ENCODE measurements around the gene SMIM38. TPM values are rescaled to one million over a fixed set of nuclear protein-coding genes. Genes with fewer than 3 reads are reported as not detected.

The SMIM38 gene
- total RNA-seq, 1 experiment from 2014 or later = 0.09 TPM

DNA sequence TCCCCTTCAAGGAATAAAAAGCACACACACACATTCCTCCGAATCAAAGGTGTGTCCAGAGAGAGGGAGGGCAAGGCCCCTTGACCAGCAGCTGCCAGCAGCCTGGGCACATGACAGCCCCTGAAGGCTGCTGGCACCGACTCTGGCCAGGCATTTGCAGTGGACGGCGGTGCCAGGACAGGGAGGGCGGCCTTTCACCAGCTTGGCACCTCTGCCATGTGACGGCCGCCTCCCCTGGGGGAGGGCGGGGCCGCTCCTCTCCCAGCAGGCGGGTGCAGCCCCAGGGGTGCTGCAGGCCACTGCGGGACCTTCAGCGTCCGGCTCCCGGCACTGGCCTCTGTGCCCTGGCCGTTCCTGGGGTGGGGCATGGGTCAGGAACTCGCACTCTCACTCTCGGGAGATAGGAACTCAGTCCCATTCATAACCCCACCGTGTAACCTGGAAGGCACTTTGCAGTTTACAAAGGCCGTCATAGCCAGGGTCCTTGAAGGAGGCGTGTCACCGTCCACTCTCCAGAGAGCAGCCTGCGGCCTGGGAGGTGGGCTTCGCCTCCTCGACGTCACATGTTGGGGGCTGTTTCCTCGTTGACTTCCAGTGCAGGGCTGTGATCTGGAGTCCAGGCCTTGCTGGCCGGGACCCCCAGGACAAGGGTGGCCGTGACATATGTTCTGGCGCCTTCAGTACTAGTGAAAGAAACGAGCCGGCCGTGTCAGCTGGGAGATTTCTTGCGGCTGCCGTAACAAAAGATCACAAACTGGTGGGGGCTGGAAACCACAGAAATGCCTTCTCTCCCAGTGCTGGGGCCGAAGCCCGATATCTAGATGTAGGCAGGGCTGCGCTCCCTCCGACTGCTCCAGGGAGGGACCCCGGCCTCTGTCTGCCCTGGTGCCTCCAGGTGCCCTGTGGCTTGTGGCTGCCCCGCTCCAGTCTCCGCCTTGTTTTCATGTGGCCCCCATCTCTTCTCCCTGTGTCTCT, 39.9 kb upstream of the SMIM38 start:
- no peaks in the 10 kb centered on the region for H3K9me3 ChIP-seq (ENCODE audit: control insufficient read depth, low read depth, low read length)
- no peak overlapping the region for H2AK5ac ChIP-seq (ENCODE audit: insufficient read length, low read length)
- no CpG with 5 or more reads among the region's 41 CpGs for WGBS (ENCODE audit: extremely low coverage, insufficient read length, low lambda C conversion rate)
- H3K23ac ChIP-seq (ENCODE audit: insufficient read length, low read depth, low read length) = no peak overlapping the region
- no peak overlapping the region; the same call in 1 of the 2 replicates for H3K14ac ChIP-seq (ENCODE audit: insufficient read depth, low read length)
- DNase-seq = no peak
- no peak overlapping the region for H2BK120ac ChIP-seq (ENCODE audit: low read depth, low read length, poor library complexity, severe bottlenecking)
- H4K91ac ChIP-seq (ENCODE audit: insufficient read length, low read depth, low read length) = no peak overlapping the region
- H3K4me3 Mint-ChIP-seq = no peak overlapping the region
- H2BK15ac ChIP-seq (ENCODE audit: low read depth, low read length) = no peak overlapping the region
- no peak overlapping the region for H3K56ac ChIP-seq (ENCODE audit: insufficient read length, low read depth, low read length)
- H3K27me3 Mint-ChIP-seq (ENCODE audit: low read depth) = peaks cover 5% of the 10 kb centered on the region; the same call in 1 of the 2 replicates
- peaks cover 4 to 8% of the 10 kb centered on the region in 2 experiments; a peak in 3 of 5 replicates for H3K9me3 Mint-ChIP-seq
- no peak overlapping the region for H2BK5ac ChIP-seq (ENCODE audit: insufficient read length, low read length)
- H3K27ac ChIP-seq (ENCODE audit: insufficient read length, low read depth, low read length) = no peak overlapping the region
- no peaks in the 10 kb centered on the region for H4K20me1 ChIP-seq (ENCODE audit: control insufficient read depth, insufficient read depth, insufficient read length)
- no peak overlapping the region for H4K8ac ChIP-seq (replicated peaks; ENCODE audit: insufficient read length, low read depth, low read length)
- H3K4ac ChIP-seq (ENCODE audit: low read depth, low read length) = no peak overlapping the region
- no peaks in the 10 kb centered on the region for H3K79me1 ChIP-seq (ENCODE audit: insufficient read depth, low read depth, low read length, poor library complexity, severe bottlenecking)
- H3K4me2 ChIP-seq (ENCODE audit: insufficient read depth, insufficient read length, low read length) = no peak overlapping the region
- no peak overlapping the region for H3K27ac Mint-ChIP-seq
- H4K5ac ChIP-seq (ENCODE audit: insufficient read length, low read depth, low read length) = no peak overlapping the region
- no peaks in the 10 kb centered on the region for H3K23me2 ChIP-seq (ENCODE audit: insufficient read length, low read depth, low read length, poor library complexity, severe bottlenecking)
- no peak overlapping the region for H2BK12ac ChIP-seq (ENCODE audit: insufficient read length, low read depth, low read length)
- no peak overlapping the region for H2AFZ ChIP-seq (ENCODE audit: low read length)
- no peak overlapping the region for H3K18ac ChIP-seq (ENCODE audit: insufficient read length, low read depth, low read length)
- no peaks in the 10 kb centered on the region for H3K27me3 ChIP-seq (ENCODE audit: insufficient read depth, low read length)
- peaks cover 0 to 5% (median under 1%) of the 10 kb centered on the region in 3 experiments; a peak in 2 of 7 replicates for H3K36me3 Mint-ChIP-seq (ENCODE audit: insufficient read depth in 1 of 3, low read depth in 3 of 3)
- no peaks in the 10 kb centered on the region for H3K4me1 ChIP-seq (ENCODE audit: insufficient read depth, low read length)
- TF ChIP-seq, protein P1, sequence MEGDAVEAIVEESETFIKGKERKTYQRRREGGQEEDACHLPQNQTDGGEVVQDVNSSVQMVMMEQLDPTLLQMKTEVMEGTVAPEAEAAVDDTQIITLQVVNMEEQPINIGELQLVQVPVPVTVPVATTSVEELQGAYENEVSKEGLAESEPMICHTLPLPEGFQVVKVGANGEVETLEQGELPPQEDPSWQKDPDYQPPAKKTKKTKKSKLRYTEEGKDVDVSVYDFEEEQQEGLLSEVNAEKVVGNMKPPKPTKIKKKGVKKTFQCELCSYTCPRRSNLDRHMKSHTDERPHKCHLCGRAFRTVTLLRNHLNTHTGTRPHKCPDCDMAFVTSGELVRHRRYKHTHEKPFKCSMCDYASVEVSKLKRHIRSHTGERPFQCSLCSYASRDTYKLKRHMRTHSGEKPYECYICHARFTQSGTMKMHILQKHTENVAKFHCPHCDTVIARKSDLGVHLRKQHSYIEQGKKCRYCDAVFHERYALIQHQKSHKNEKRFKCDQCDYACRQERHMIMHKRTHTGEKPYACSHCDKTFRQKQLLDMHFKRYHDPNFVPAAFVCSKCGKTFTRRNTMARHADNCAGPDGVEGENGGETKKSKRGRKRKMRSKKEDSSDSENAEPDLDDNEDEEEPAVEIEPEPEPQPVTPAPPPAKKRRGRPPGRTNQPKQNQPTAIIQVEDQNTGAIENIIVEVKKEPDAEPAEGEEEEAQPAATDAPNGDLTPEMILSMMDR (conservative IDR thresholded peaks at IDR 0.05) = no peak
- H3K4me1 Mint-ChIP-seq = no peaks in the 10 kb centered on the region
- no peak overlapping the region for H3T11ph ChIP-seq (ENCODE audit: low read length)
- H3K79me2 ChIP-seq (ENCODE audit: insufficient read depth, low read length) = no peaks in the 10 kb centered on the region
- no peak overlapping the region for H2BK20ac ChIP-seq (ENCODE audit: low read depth, low read length, poor library complexity, severe bottlenecking)
- no peak overlapping the region for H3K9ac ChIP-seq (ENCODE audit: extremely low read depth, insufficient read length, low read length)

Data from H9 (cell line).